Activated CD4-positive, alpha-beta T cell treated with anti-CD3 and anti-CD28 coated beads, Interleukin-2, amount 10 ng/mL, durations not matched to agents 7 days and 5 days (primary cell): Measurements from ENCODE around the gene SMIM31. TPM values are rescaled to one million over a fixed set of nuclear protein-coding genes. Genes with fewer than 3 reads are reported as not detected.

ENCODE experiments used
- CTCF ChIA-PET: fragments of 350-600 bp; sonication (Branson Sonifier 250); formaldehyde crosslinking; loops from one replicate; lab custom pipeline; 2021; ENCODE audit warnings: antibody characterized with exemption; lab: Charles Lee
- POLR2A ChIA-PET: fragments of 350-600 bp; sonication (Branson Sonifier 250); formaldehyde crosslinking; loops from one replicate; lab custom pipeline; 2021; ENCODE audit warnings: antibody characterized with exemption; lab: Charles Lee
- DNase-seq: peaks from one replicate; pipeline ENCODE4 v3.0.0-alpha.2; 2020
- H3K27ac Mint-ChIP-seq: one replicate; pipeline ENCODE4 v1.8.0; 2021; ENCODE audit warnings: mild to moderate bottlenecking, moderate library complexity, mixed read lengths
- H3K27me3 Mint-ChIP-seq: one replicate; pipeline ENCODE4 v1.8.0; 2021; ENCODE audit warnings: mixed read lengths
- H3K36me3 Mint-ChIP-seq: one replicate; pipeline ENCODE4 v1.8.0; 2021; ENCODE audit warnings: low read depth, mixed read lengths
- H3K4me1 Mint-ChIP-seq: one replicate; pipeline ENCODE4 v1.8.0; 2021; ENCODE audit warnings: mixed read lengths
- H3K4me3 Mint-ChIP-seq: one replicate; pipeline ENCODE4 v1.8.0; 2021; ENCODE audit warnings: mild to moderate bottlenecking, moderate library complexity, mixed read lengths
- H3K9me3 Mint-ChIP-seq: one replicate; pipeline ENCODE4 v1.8.0; 2021; ENCODE audit warnings: mixed read lengths
- total RNA-seq, 2 experiments: library from RNA; stranded (reverse); gene quantifications; one replicate each; pipeline ENCODE4 v1.2.3, GENCODE V29; 2021

Gene SMIM31
- total RNA-seq, 2 experiments from 2014 or later = not detected

DNA sequence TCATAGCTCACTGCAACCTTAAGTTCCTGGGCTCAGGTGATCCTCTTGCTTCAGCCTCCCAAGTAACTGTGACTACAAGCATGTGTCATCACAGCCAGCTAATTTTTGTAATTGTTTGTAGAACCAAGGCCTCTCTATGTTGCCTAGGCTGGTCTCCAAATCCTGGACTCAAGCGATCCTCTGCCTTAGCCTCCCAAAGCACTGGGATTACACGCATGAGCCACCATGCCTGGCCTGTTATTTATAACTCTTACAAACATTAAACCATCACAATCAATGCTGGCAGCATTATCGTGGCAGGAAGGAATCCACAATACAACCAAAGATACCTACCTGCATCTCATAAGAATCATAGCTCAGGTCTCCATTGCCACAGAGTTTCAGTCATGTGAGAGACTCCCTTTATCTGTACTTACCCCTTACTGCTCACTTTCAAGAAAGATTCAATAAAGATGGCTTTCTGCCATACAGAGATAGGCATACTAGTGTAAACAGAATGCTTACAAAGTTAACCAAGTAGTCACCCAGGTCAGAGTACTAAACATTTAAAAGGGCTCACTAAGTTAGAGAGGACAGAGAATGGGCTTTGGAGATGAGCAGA, 48.5 kb downstream of the SMIM31 start:
- POLR2A ChIA-PET = no interaction called here
- no peaks in the 10 kb centered on the region for H3K36me3 Mint-ChIP-seq
- H3K9me3 Mint-ChIP-seq = no peaks in the 10 kb centered on the region

DNA sequence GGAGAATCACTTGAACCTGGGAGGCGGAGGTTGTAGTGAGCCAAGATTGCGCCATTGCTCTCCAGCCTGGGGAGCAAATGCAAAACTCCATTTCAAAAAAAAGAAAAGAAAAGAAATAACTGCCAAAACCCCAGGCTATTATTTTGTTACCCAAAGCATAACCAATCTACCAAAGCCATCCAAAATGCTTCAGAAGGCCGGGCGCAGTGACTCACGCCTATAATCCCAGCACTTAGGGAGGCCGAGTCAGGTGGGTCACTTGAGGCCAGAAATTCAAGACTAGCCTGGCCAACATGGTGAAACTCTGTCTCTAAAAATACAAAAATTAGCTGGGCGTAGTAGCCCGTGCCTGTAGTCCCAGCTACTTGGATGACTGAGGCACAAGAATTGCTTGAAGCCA, 49.8 kb downstream of the SMIM31 start:
- Mint-ChIP-seq H3K4me1 (no peaks in the 10 kb centered on the region), H3K36me3 (no peaks in the 10 kb centered on the region), H3K4me3 (no peak overlapping the region), H3K9me3 (no peaks in the 10 kb centered on the region), H3K27ac (no peak overlapping the region), H3K27me3 (peaks cover 4% of the 10 kb centered on the region)
- DNase-seq = no peak
- ChIA-PET POLR2A (no interaction called here), CTCF (no interaction called here)

More for the DNA sequence above, 48.5 kb downstream of the SMIM31 start:
- CTCF ChIA-PET = interaction anchor here (0.6 to 1.0 kb wide), 2 partner anchors 16 to 228 kb away, joined by 3 read pairs; no protein-coding TSS in a partner anchor
- Mint-ChIP-seq H3K27me3 (peaks cover 4% of the 10 kb centered on the region), H3K4me1 (no peaks in the 10 kb centered on the region), H3K27ac (no peak overlapping the region), H3K4me3 (no peak overlapping the region)
- no peak for DNase-seq

GRCh38 chr4:164807611-164808010, 53.7 kb downstream of the SMIM31 start:
- no peaks in the 10 kb centered on the region for H3K36me3 Mint-ChIP-seq

DNA sequence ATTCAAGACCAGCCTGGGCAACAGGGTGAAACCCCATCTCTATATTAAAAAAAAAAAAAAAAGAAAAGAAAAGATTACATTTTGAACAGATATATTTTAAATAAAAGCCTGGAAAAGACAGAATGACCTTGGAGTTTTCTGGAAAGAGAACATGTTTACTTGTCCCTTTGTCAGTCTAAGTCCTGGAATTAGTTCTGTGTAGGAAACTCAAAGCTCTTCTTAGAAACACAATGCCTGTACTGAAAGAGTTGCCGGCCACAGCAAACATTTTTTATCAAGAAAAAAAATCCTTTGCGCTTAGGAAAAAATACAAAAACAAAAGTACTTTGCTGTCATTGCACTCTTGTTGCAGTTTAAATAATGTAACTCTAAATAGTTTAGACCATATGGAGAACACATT, 59.6 kb downstream of the SMIM31 start:
- no peaks in the 10 kb centered on the region for H3K36me3 Mint-ChIP-seq
- H3K4me3 Mint-ChIP-seq = no peak overlapping the region
- DNase-seq = no peak
- no peaks in the 10 kb centered on the region for H3K9me3 Mint-ChIP-seq
- no peaks in the 10 kb centered on the region for H3K4me1 Mint-ChIP-seq
- CTCF ChIA-PET = no interaction called here
- POLR2A ChIA-PET = no interaction called here
- no peak overlapping the region for H3K27ac Mint-ChIP-seq
- no peaks in the 10 kb centered on the region for H3K27me3 Mint-ChIP-seq

More at GRCh38 chr4:164807611-164808010, 53.7 kb downstream of the SMIM31 start:
- H3K4me3 Mint-ChIP-seq = no peak overlapping the region
- H3K4me1 Mint-ChIP-seq = no peaks in the 10 kb centered on the region
- peaks cover 4% of the 10 kb centered on the region for H3K27me3 Mint-ChIP-seq
- POLR2A ChIA-PET = no interaction called here
- no peak overlapping the region for H3K27ac Mint-ChIP-seq
- CTCF ChIA-PET = no interaction called here
- H3K9me3 Mint-ChIP-seq = no peaks in the 10 kb centered on the region
- no peak for DNase-seq

GRCh38 chr4:164815711-164816110, 61.8 kb downstream of the SMIM31 start:
- Mint-ChIP-seq H3K27ac (no peak overlapping the region), H3K9me3 (no peaks in the 10 kb centered on the region), H3K4me1 (no peaks in the 10 kb centered on the region), H3K36me3 (no peaks in the 10 kb centered on the region), H3K27me3 (no peaks in the 10 kb centered on the region), H3K4me3 (no peak overlapping the region)
- DNase-seq = no peak
- ChIA-PET CTCF (no interaction called here), POLR2A (no interaction called here)

GRCh38 chr4:164819366-164819765, 65.4 kb downstream of the SMIM31 start:
- Mint-ChIP-seq H3K4me1 (no peaks in the 10 kb centered on the region), H3K27me3 (no peaks in the 10 kb centered on the region), H3K36me3 (no peaks in the 10 kb centered on the region), H3K27ac (no peak overlapping the region), H3K9me3 (no peaks in the 10 kb centered on the region), H3K4me3 (no peak overlapping the region)
- no peak for DNase-seq
- ChIA-PET POLR2A (no interaction called here), CTCF (no interaction called here)

DNA sequence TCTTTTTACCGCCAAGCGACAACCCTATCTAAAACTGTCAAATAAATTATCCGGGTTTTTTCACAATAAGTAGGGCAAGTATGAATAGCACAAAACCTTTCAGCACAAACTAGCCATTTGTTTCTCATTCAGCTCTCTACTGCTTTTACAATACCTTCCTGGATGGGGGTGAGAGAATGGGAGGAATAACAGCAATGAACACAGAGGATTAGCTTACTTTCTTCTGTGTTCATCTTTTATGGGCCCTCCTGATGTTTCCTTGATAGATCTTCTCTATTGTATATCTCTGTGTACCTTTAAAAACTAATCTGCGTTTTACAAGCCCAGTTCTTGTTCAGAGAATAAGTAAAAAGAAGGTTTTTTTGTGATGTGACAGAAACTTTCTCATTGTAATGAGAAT, 67.8 kb downstream of the SMIM31 start:
- ChIA-PET POLR2A (no interaction called here), CTCF (no interaction called here)
- Mint-ChIP-seq H3K4me3 (no peak overlapping the region), H3K4me1 (no peaks in the 10 kb centered on the region), H3K36me3 (no peaks in the 10 kb centered on the region), H3K27me3 (no peaks in the 10 kb centered on the region), H3K9me3 (no peaks in the 10 kb centered on the region), H3K27ac (no peak overlapping the region)
- DNase-seq = no peak

DNA sequence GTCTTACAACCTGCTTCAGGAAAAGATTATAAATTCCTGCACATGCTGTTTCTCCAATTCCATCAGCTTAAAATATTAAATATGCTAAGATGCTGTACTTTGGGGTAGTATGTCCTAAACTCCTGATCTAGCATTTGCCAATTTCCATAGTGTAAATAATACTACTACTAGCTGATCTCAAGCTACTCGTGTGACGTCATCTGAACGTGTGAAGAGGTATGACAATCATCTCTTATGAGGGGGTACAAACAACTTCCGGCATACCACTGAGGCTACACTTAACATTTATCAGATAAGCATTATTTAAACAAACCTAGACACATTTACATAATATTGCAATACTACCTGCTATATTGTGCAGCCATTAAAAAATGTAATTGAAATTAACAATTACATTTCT, 70.7 kb downstream of the SMIM31 start:
- ChIA-PET POLR2A (no interaction called here), CTCF (no interaction called here)
- no peak overlapping the region for H3K27ac Mint-ChIP-seq
- H3K9me3 Mint-ChIP-seq = no peaks in the 10 kb centered on the region
- H3K4me1 Mint-ChIP-seq = no peaks in the 10 kb centered on the region
- H3K4me3 Mint-ChIP-seq = no peak overlapping the region
- DNase-seq = no peak
- H3K36me3 Mint-ChIP-seq = no peaks in the 10 kb centered on the region
- H3K27me3 Mint-ChIP-seq = no peaks in the 10 kb centered on the region

DNA sequence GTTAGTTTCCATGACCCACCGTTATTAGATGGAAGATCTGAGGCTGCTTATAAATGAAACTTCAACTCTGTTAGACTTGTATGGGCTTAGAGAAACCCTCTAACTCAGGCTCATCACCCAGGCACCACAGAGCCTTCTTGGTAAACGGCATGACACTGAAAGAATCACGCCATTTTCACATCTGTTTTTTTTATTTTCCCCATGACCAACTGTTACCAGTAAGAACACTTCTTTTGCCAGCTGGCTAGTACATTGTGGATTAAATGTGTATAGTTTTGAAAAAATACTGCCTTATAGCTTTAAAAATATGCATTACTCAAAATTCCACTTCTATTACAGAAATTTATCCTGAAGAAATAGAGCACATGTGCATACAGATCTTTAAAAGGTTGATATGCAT, 75.0 kb downstream of the SMIM31 start:
- Mint-ChIP-seq H3K27me3 (peaks cover 2% of the 10 kb centered on the region), H3K9me3 (no peaks in the 10 kb centered on the region), H3K4me3 (no peak overlapping the region), H3K4me1 (no peaks in the 10 kb centered on the region), H3K36me3 (no peaks in the 10 kb centered on the region), H3K27ac (no peak overlapping the region)
- ChIA-PET CTCF (no interaction called here), POLR2A (no interaction called here)
- DNase-seq = no peak

DNA sequence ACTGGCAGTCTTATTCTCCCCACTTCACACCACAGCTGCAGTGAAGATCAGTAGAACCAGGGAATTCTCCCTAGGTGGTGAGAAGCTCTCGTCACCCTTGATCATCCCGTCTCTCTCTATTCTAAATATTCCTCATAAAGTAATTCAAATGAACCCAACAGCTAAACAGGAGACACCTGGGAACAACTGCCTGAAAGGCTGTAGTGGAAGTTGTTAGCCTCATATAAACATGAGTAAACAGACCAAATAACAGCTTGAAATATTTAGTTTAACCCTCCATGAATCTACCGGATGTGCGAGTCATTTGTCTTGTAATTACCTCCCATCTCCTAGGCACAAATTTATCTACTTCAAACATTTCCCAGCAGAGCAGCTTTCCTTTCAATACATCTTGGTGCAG, 92.6 kb downstream of the SMIM31 start:
- Mint-ChIP-seq H3K36me3 (no peaks in the 10 kb centered on the region), H3K27me3 (no peaks in the 10 kb centered on the region), H3K4me3 (no peak overlapping the region), H3K9me3 (no peaks in the 10 kb centered on the region), H3K27ac (no peak overlapping the region), H3K4me1 (no peaks in the 10 kb centered on the region)
- ChIA-PET POLR2A (no interaction called here), CTCF (interaction anchor here (0.6 to 1.1 kb wide), 2 partner anchors 14 to 72 kb away, joined by 3 to 5 read pairs; no protein-coding TSS in a partner anchor)
- DNase-seq = no peak

DNA sequence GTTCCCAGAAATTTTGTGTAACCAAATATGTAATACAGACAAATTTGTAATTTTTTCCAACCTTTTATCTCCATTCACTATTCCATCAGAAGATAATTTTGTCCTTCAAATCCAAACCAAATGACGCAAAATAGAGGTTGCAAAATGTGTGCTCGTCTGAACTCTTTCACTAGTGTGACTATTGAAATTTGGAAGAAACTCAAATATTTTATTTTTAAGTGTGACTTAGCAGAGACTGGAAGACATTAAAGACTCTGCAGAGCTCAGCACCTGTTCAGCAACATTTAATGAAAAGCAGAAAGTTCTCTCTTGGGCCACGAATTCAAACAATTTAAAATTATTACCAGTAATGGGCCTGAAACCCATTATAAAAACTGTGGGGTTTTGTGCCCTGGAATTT, 93.1 kb downstream of the SMIM31 start:
- ChIA-PET CTCF (interaction anchor here (1.1 kb wide), 1 partner anchor 14 kb away, joined by 5 read pairs; no protein-coding TSS in a partner anchor), POLR2A (no interaction called here)
- no peak for DNase-seq
- Mint-ChIP-seq H3K27ac (no peak overlapping the region), H3K4me3 (no peak overlapping the region), H3K9me3 (no peaks in the 10 kb centered on the region), H3K4me1 (no peaks in the 10 kb centered on the region), H3K36me3 (no peaks in the 10 kb centered on the region), H3K27me3 (no peaks in the 10 kb centered on the region)

DNA sequence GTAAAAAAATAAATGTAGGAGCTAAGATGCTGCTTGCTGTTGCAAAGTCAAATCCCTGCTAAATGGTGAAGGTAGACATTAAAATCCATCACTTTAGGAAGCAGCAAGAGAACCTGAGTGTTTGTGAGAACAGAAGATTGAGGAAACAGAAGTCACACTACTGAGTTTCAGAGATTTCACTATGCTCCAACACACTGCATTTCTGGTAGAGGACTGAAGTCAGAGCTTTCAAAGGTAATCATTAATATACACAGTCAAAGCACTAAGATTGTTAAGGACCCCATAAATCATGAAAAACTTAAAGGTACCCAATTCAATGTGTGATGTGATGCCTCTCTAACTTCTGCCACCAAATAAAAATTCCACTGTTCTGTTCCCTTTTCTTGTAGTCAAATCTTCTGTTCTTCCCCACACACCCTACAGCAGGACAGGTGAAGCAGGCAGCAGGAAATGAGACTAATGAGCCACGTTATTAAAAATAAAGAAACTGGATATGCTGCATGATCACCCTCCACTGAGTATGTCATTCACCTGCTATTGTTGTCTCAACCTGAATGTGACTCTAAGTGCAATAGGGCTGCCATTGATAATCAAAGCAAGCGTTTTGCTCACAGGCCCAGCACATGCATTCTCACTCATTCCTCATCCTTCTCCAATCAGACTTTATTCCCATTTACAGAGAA, 94.2 kb downstream of the SMIM31 start:
- Mint-ChIP-seq H3K4me1 (no peaks in the 10 kb centered on the region), H3K27me3 (no peaks in the 10 kb centered on the region), H3K4me3 (no peak overlapping the region), H3K9me3 (no peaks in the 10 kb centered on the region), H3K36me3 (no peaks in the 10 kb centered on the region), H3K27ac (no peak overlapping the region)
- no peak for DNase-seq
- ChIA-PET POLR2A (no interaction called here), CTCF (no interaction called here)
